HEK293T (cell line): ENCODE data around the gene PATL1.

Source experiments
- ARNT ChIP-seq: fragments of 450-650 bp; IDR thresholded peaks from 2 replicates; pipeline ENCODE4 v1.6.1; 2017; ENCODE audit warnings: mild to moderate bottlenecking
- HDGF ChIP-seq: fragments of 450-650 bp; IDR thresholded peaks from 2 replicates; pipeline ENCODE4 v1.6.1; 2017; ENCODE audit warnings: antibody characterized with exemption, borderline replicate concordance
- LEF1 ChIP-seq: fragments of 450-650 bp; IDR thresholded peaks from 2 replicates; pipeline ENCODE4 v1.6.1; 2017; ENCODE audit warnings: mild to moderate bottlenecking, borderline replicate concordance
- SP1 ChIP-seq: fragments of 450-650 bp; IDR thresholded peaks from 2 replicates; pipeline ENCODE4 v1.6.1; 2017
- SUZ12 ChIP-seq: fragments of 450-650 bp; IDR thresholded peaks from 2 replicates; pipeline ENCODE4 v1.6.1; 2016; ENCODE audit warnings: mild to moderate bottlenecking

GRCh38 chr11:59607703-59608454 is 61.0 kb downstream of the PATL1 start:
- TF ChIP-seq LEF1 (no peak), SP1 (no peak), ARNT (no peak), HDGF (no peak), SUZ12 (no peak)
